Measurements from ENCODE around the gene LRMDA.

- no peak for TF ChIP-seq CTCF (conservative IDR thresholded peaks at IDR 0.05; ENCODE audit: low read depth, low read length)
- TF ChIP-seq EZH2phosphoT487 (IDR thresholded peaks at IDR 0.05; ENCODE audit: borderline replicate concordance, low read length) = no peak
Measured at GRCh38 chr10:75814014-75814413, 382.6 kb downstream of the LRMDA start.
